NCI-H82 treated with DMSO at 0.1 percent for 48 hours (cell line): ENCODE measurements around the gene LRRN1.

Experiments
- DNase-seq: peaks from one replicate; lab custom pipeline; 2025; ENCODE audit not compliant: unreplicated experiment; lab: John Stamatoyannopoulos, UW

LRRN1 gene

GRCh38 chr3:3799173-3800079 is at the start of gene LRRN1:
LRRN1 (plus strand) TSS chr3:3799431; CDS start chr3:3844642, 45,211 bp downstream.
- DNase-seq: peak; percentile 14

- peak; percentile 10 for DNase-seq
These were observed 45.8 kb upstream of the LRRN1 start for GRCh38 chr3:3753416-3753815.

DNA sequence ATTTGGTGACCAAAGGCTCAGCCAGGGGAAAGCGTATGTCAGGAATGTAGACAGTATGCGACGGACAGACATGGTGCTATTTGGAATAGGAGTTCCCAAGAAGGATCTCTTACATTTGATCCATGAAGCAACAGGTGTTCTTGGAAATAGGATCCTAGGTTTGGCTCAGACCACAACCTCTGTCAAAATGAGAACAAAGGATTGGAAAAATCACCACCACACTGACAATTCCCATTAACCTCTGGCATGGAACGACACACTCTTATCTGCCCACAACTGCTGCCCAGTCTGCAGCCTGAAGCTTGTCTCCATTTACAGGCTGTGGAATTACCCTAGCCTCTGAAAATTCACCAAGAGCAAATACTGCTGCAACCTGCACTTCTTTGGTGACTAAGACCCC is 33.6 kb upstream of the LRRN1 start:
- DNase-seq: no peak

- no peak for DNase-seq
These were observed 33.1 kb upstream of the LRRN1 start for GRCh38 chr3:3766140-3766539.

DNA sequence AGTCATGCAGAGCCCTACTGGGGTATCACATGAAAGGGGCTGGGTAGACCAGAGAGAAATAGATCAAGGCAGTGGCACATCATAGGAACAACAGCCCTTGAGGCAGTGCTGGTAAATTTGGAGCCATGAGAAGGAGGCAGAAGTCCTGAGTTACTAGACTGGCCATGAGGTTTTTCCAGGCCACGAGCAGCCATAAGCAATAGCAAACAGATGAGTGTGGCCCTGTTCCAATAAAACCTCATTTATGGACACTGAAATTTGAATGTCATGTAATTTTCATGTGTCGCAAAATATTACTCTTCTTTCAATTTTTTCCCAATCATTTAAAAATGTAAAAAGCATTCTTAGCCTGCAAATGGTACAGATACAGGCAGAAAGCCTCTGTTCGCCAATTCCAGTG is 28.1 kb upstream of the LRRN1 start:
- no peak for DNase-seq

- no peak for DNase-seq
These were observed 27.7 kb upstream of the LRRN1 start for GRCh38 chr3:3771567-3771966.

DNA sequence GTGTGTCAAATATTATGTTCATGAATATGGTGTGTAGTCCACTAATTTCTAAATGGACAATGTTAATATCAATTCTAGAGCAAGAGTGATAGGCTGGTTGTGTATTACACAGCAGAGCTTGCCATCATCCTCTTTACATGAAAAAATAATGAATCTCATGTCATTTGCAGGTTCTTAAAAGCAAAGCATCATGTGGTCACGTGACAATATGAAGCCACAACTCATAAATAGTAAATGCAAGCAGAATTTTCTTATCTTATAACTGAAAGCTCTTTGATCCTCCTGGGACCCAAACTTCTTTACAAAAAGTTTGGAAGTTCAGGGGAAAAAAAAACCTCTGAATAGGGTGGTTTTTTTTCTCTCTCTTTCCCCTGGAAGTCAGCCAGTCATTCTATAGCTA is 26.9 kb upstream of the LRRN1 start:
- no peak for DNase-seq

DNA sequence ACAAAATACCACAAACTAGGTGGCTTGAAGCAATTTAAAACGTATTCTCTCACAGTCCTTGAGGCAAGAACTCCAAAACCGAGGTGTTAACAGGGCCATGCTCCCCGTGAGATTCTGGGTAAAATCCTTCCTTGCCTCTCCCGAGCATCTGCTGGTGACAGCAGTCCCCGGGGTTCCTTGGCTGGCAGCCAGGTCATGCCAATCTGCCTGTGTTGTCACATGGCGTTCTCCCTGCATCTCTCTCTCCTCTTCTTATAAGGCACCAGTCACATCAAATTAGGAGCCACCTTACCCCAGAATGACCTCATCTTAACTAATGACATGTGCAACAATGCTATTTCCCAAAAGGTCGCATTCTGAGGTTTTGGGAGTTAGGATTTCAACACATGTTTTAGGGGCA is 26.3 kb upstream of the LRRN1 start:
- DNase-seq: peak; percentile 12

DNA sequence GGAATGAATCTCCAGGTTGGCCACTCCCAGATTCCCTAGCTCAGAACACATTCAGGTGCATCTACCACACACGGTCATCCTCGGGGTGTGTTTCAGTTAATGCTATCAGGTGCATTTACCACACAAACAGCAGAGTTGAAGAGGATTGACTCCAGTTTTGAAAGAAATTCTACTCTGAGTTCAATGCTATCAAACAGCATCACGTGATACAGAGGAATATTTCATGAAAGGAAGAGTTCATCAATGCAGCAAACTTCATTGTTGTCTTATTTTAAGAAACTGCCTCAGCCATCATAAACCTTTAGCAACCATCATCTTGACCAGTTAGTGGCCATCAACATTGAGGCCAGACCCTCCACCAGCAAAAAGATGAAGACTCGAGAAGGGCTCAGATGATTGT is 22.6 kb upstream of the LRRN1 start:
- no peak for DNase-seq

DNA sequence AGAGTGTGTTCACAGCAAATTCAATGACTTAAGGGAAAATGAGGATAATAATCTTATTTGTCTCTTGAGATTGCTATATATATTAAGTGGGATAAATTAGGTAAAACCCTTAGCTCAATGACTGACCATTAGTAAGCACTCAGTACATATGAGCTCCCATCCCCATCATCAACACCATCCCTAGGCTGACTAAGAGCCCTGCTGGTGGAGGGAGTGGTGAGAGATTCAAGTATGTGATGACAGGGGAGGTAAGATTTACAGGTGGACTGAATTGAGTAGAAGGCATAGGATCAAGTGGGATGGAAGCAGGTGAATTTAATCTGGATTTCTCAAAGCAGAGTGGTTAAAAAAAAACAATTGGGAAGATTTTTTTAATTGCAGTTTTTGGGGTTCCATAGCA is 21.0 kb upstream of the LRRN1 start:
- no peak for DNase-seq

- DNase-seq: no peak
These were observed 20.5 kb upstream of the LRRN1 start for GRCh38 chr3:3778641-3779270.

- DNase-seq: no peak
These were observed 16.8 kb upstream of the LRRN1 start for GRCh38 chr3:3782457-3782856.

DNA sequence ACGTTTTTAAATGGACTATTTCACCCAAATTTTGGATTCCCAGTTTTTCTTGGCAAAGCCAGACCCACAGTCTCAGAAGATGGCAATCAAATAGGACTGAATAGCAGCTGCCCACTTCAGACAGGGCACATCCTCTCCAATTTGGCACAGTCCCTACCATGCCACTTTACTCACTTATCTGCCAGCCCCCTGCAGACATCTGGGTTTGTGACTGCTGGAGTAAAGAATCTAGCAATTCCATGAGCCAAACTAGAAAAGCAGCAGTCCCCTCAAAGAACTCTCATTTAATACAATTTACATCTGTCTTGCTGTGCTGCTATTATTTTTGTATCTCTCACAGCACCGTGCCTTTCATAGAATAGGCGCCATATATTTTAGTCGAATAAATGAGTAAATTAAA is 16.0 kb upstream of the LRRN1 start:
- no peak for DNase-seq

- no peak for DNase-seq
These were observed 15.5 kb upstream of the LRRN1 start for GRCh38 chr3:3783696-3784095.

DNA sequence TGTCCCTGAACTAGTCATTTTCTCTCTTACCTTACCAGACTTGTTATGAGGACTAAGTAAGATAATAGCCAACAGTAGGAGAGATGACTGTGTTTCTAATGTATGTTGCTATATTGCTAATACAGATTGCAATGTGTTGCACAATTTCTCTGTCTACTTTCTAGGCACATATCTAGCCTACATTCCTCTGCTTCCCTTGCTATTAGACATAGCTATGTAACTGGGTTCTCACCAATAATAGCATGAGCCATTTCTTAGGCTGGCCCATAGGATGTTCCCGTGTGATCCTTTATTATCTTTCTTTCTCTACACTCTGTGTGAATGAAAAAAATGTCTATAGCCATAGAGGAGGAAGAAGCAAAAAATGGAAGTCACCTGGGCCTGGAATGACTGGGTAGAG is 6.8 kb upstream of the LRRN1 start:
- DNase-seq: no peak

- DNase-seq: no peak
These were observed 559 bp upstream of the LRRN1 start for GRCh38 chr3:3798631-3799113.

DNA sequence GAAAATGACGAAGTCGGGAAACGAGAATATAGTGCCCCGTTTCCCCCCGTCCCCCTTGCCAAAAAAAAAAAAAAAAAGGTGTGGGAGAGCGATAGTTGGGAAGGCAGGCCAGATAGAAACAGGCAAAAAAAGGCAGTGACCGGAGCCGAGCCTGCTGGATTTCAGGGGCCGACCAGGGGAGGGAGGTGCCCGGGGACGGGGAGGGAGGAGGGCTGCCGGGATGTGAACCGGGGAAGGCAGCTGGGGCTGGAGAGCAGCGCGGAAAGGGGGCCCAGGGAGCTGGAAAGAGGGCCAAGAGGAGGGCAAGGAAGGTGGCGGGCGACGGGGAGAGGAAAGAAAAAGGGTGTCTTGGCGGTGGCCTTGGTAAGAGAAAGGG is 837 bp downstream of the LRRN1 start:
- DNase-seq: no peak

GRCh38 chr3:3800685-3801493 is 1.7 kb downstream of the LRRN1 start:
- no peak for DNase-seq

DNA sequence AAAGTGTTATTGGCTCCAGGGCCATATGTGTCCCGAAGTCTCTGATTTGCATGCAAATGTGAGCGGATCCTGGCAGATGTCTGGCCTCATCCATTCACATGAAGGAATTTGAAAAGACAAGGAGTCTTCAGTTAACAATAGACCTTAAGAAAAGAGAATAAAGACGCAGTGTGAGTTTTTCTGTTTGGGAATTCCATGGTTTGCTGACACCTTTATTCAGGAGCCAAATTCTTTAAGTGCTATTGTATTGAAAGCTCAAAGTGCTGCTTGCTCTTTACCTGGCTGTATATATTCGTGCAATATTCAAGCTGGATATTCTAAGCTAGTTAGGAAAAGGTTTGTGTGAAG is 2.2 kb downstream of the LRRN1 start:
- no peak for DNase-seq

DNA sequence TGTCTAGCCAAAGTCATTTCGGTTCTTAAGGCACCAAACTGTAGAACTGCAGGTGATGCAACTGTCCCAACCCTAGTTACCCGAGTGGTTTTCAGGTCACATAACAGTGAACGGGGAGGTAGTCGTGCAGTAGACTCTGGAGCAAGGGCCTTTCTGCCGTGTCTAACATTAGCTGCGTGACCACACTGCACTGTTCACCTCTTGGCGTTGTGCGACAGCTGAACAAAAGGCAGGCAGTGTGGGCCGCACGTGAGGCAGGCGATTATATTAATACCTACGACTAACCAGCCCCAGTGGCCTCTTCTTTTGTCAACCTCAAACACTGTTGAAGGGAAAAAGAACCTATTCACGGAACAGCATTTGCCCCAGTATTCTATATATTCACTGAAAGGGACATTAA is 2.8 kb downstream of the LRRN1 start:
- DNase-seq: no peak

DNA sequence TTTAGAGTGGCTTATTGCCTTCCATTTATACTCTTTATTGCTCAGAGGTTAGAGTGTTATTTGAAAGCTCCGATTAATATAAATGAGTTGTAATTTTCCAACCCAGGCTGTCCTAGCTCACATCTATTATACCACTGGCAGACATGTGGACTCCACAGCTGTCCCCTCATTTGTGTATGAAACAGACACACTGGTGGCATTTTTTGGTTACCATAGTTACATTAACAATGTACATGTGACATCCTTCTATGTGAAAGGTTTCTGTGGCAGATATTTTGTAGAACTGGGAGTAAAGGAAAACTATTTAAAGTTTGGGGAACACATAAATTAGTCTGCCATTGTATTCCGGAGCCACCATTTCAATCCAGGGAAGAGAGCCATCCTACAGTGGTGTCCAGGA is 5.3 kb downstream of the LRRN1 start:
- DNase-seq: no peak

DNA sequence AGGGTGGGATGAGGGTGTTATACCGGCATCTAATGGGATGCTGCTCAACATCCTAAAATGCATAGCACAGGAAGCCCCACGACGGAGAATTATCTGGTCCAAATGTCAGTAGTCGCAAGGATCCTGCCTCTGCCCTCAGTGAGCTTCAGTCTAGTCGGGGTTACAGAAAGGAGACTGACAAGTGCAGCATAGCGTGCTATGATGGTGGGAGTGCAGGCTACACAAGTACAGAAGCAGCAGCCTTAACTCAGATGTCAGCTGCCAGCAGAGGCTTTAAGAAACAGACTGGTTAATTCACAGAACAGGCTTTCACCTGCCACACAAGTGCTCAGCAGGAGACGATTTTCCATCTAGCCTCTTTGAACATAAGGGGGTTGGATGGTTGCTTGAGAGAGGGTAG is 6.9 kb downstream of the LRRN1 start:
- no peak for DNase-seq
